ENCODE measurements around the gene MEF2B.
A peak's percentile ranks its signal among the peaks of the same experiment; 100 is the strongest.

The MEF2B gene

DNA sequence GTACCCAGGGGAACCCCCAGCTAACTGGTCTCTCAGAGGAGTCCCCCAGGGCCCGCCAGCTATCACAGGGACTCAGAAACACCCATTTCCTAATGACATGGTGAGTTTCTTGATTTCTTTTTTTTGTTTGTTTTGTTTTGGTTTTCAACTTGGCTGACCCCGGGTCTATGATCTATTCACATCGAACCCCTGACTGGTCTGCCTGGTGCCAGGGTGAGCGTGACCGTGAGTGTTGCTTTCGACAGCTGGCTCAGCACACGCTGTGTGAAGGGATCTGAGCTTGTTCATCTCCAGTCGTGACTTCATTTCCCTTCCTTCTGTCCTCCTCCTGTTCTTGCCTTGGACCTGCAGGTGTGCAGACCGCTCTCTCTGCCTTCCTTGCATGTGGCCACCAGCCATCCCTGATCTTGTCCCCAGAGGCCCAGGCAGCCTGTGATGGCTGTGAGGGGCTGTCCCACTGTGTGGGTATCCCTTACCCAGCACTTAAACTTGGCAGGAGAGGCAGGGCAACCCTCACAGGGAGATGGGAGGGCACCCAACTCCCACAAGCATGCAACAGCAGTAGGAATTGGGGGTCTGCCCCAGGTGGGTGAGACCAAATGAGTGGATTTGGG lies 58.0 kb downstream of the MEF2B start:
- no peak overlapping the region for H2BK12ac ChIP-seq (ENCODE audit: low read length)
- H4K12ac ChIP-seq (ENCODE audit: low read depth, low read length) = no peak overlapping the region
- no peak overlapping the region for H4K8ac ChIP-seq (ENCODE audit: low read depth, low read length)
- H3K4me2 ChIP-seq (ENCODE audit: low read length) = no peak overlapping the region
- no peak overlapping the region for H2BK5ac ChIP-seq (ENCODE audit: low read depth, low read length, poor library complexity)
- H4K91ac ChIP-seq (ENCODE audit: low read depth, low read length) = no peak overlapping the region
- H2BK120ac ChIP-seq (ENCODE audit: insufficient read depth, low read length, poor library complexity) = no peak overlapping the region
- no peak overlapping the region for H3K9ac ChIP-seq (ENCODE audit: low read length)
- no peak overlapping the region for H3K27ac ChIP-seq (ENCODE audit: low read depth, low read length)
- peak overlapping the region; percentile 43 for H3K23ac ChIP-seq (ENCODE audit: low read length)
- no peaks in the 10 kb centered on the region for H3K79me2 ChIP-seq (ENCODE audit: control insufficient read depth, insufficient read depth, low read length, poor library complexity)
- no peak overlapping the region for H3K4ac ChIP-seq (ENCODE audit: low read depth, low read length)
- H3K79me1 ChIP-seq (ENCODE audit: low read length) = no peaks in the 10 kb centered on the region
- no peaks in the 10 kb centered on the region for H3K4me1 ChIP-seq (ENCODE audit: control insufficient read depth in 1 of 2, insufficient read depth in 2 of 2, low read length in 2 of 2)
- no peak overlapping the region for H2AFZ ChIP-seq (ENCODE audit: insufficient read depth, low read length, poor library complexity)
- no peak overlapping the region for H3K18ac ChIP-seq (ENCODE audit: low read length)
- no peaks in the 10 kb centered on the region for H3K27me3 ChIP-seq (ENCODE audit: insufficient read depth, low read length)
- WGBS (ENCODE audit: extremely low coverage, insufficient coverage, insufficient read length) = no CpG with 5 or more reads among the region's 9 CpGs
- H2AK5ac ChIP-seq (ENCODE audit: low read length) = no peak overlapping the region
- DNase-seq = no peak
- H3K14ac ChIP-seq (ENCODE audit: low read length) = no peak overlapping the region
- peaks cover 2% of the 10 kb centered on the region for H3K9me3 ChIP-seq (ENCODE audit: insufficient read depth, low read depth, low read length)
- H3K36me3 ChIP-seq (ENCODE audit: control insufficient read depth in 1 of 2, insufficient read depth in 2 of 2, low read length in 2 of 2) = no peaks in the 10 kb centered on the region
- peak overlapping the region; percentile 46 for H3K4me3 ChIP-seq (ENCODE audit: low read depth, low read length)

DNA sequence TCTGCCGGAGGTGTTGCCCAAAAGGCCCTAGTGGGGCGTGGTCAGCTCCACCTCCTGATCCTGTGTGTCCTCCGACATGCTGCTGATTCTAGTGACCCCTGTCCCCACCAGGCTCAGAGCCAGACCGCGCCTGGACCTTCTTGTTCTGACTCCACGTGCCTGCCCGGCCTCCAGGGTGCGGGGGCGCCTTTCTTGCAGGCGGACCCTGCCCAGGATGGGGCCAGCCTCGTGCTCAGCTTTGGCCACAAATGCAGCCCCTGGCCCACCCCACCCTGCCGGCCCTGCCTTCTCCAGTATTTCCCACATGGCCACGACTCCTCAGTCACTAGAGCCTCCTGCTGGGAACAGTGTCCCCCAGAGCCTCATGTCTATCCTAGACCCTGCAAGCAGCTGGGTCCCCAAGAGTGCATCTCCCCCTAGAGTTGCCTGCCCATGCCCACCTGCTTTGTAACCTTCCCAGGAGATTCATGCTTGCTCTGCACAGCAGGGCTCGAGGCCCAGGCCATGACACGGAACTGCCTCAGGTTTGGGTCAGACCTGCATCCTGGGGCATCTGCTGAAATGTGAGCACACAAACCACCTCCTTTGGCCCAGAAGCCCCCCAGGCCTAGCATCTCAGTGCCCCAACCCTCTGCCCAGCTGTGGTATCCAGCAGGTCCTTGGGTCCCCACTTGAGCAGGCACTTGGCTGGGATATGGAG lies 58.8 kb downstream of the MEF2B start:
- no CpG with 5 or more reads among the region's 15 CpGs for WGBS (ENCODE audit: extremely low coverage, insufficient coverage, insufficient read length)
- Histone ChIP-seq H2BK120ac (ENCODE audit: insufficient read depth, low read length, poor library complexity) (no peak overlapping the region), H3K79me1 (ENCODE audit: low read length) (no peaks in the 10 kb centered on the region), H3K4ac (ENCODE audit: low read depth, low read length) (no peak overlapping the region), H3K4me3 (ENCODE audit: low read depth, low read length) (no peak overlapping the region), H2BK12ac (ENCODE audit: low read length) (no peak overlapping the region), H3K9ac (ENCODE audit: low read length) (peak overlapping the region; percentile 53), H3K14ac (ENCODE audit: low read length) (no peak overlapping the region), H4K8ac (ENCODE audit: low read depth, low read length) (no peak overlapping the region), H4K12ac (ENCODE audit: low read depth, low read length) (no peak overlapping the region), H3K36me3 (ENCODE audit: control insufficient read depth in 1 of 2, insufficient read depth in 2 of 2, low read length in 2 of 2) (no peaks in the 10 kb centered on the region), H3K18ac (ENCODE audit: low read length) (no peak overlapping the region), H3K23ac (ENCODE audit: low read length) (no peak overlapping the region), H3K27me3 (ENCODE audit: insufficient read depth, low read length) (no peaks in the 10 kb centered on the region), H3K4me2 (ENCODE audit: low read length) (no peak overlapping the region), H2AK5ac (ENCODE audit: low read length) (no peak overlapping the region), H3K79me2 (ENCODE audit: control insufficient read depth, insufficient read depth, low read length, poor library complexity) (no peaks in the 10 kb centered on the region), H2AFZ (ENCODE audit: insufficient read depth, low read length, poor library complexity) (no peak overlapping the region), H4K91ac (ENCODE audit: low read depth, low read length) (no peak overlapping the region), H2BK5ac (ENCODE audit: low read depth, low read length, poor library complexity) (no peak overlapping the region), H3K27ac (ENCODE audit: low read depth, low read length) (no peak overlapping the region), H3K4me1 (ENCODE audit: control insufficient read depth in 1 of 2, insufficient read depth in 2 of 2, low read length in 2 of 2) (peaks cover 0 to under 1% of the 10 kb centered on the region in 2 experiments), H3K9me3 (ENCODE audit: insufficient read depth, low read depth, low read length) (peaks cover 2% of the 10 kb centered on the region)
- no peak for DNase-seq

- H3K4me3 ChIP-seq (ENCODE audit: low read depth, low read length) = no peak overlapping the region
- peak; percentile 75 to 83 for DNase-seq
- H4K8ac ChIP-seq (ENCODE audit: low read depth, low read length) = no peak overlapping the region
- H3K9me3 ChIP-seq (ENCODE audit: insufficient read depth, low read depth, low read length) = peaks cover 2% of the 10 kb centered on the region
- no CpG with 5 or more reads among the region's 66 CpGs for WGBS (ENCODE audit: extremely low coverage, insufficient coverage, insufficient read length)
- no peak overlapping the region for H2BK12ac ChIP-seq (ENCODE audit: low read length)
- no peaks in the 10 kb centered on the region for H3K27me3 ChIP-seq (ENCODE audit: insufficient read depth, low read length)
- H2BK120ac ChIP-seq (ENCODE audit: insufficient read depth, low read length, poor library complexity) = no peak overlapping the region
- no peak overlapping the region for H2BK5ac ChIP-seq (ENCODE audit: low read depth, low read length, poor library complexity)
- peaks cover 3 to 6% of the 10 kb centered on the region in 2 experiments for H3K4me1 ChIP-seq (ENCODE audit: control insufficient read depth in 1 of 2, insufficient read depth in 2 of 2, low read length in 2 of 2)
- H3K79me2 ChIP-seq (ENCODE audit: control insufficient read depth, insufficient read depth, low read length, poor library complexity) = no peaks in the 10 kb centered on the region
- H4K12ac ChIP-seq (ENCODE audit: low read depth, low read length) = no peak overlapping the region
- H3K4me2 ChIP-seq (ENCODE audit: low read length) = peak overlapping the region; percentile 5
- no peak overlapping the region for H2AFZ ChIP-seq (ENCODE audit: insufficient read depth, low read length, poor library complexity)
- no peak overlapping the region for H3K23ac ChIP-seq (ENCODE audit: low read length)
- H2AK5ac ChIP-seq (ENCODE audit: low read length) = no peak overlapping the region
- no peak overlapping the region for H3K27ac ChIP-seq (ENCODE audit: low read depth, low read length)
- H3K36me3 ChIP-seq (ENCODE audit: control insufficient read depth in 1 of 2, insufficient read depth in 2 of 2, low read length in 2 of 2) = no peaks in the 10 kb centered on the region
- no peak overlapping the region for H3K9ac ChIP-seq (ENCODE audit: low read length)
- no peak overlapping the region for H3K14ac ChIP-seq (ENCODE audit: low read length)
- H3K4ac ChIP-seq (ENCODE audit: low read depth, low read length) = no peak overlapping the region
- no peak overlapping the region for H4K91ac ChIP-seq (ENCODE audit: low read depth, low read length)
- H3K18ac ChIP-seq (ENCODE audit: low read length) = no peak overlapping the region
- no peaks in the 10 kb centered on the region for H3K79me1 ChIP-seq (ENCODE audit: low read length)
Measured at GRCh38 chr19:19110410-19111135, 59.5 kb downstream of the MEF2B start.

- DNase-seq = peak; percentile 33 to 54
- Histone ChIP-seq H3K79me2 (ENCODE audit: control insufficient read depth, insufficient read depth, low read length, poor library complexity) (peaks cover 2% of the 10 kb centered on the region), H2AFZ (ENCODE audit: insufficient read depth, low read length, poor library complexity) (no peak overlapping the region), H2BK5ac (ENCODE audit: low read depth, low read length, poor library complexity) (no peak overlapping the region), H3K27ac (ENCODE audit: low read depth, low read length) (no peak overlapping the region), H3K9ac (ENCODE audit: low read length) (no peak overlapping the region), H3K4me1 (ENCODE audit: control insufficient read depth in 1 of 2, insufficient read depth in 2 of 2, low read length in 2 of 2) (peaks cover 3 to 14% of the 10 kb centered on the region in 2 experiments), H3K14ac (ENCODE audit: low read length) (no peak overlapping the region), H4K91ac (ENCODE audit: low read depth, low read length) (no peak overlapping the region), H3K4me3 (ENCODE audit: low read depth, low read length) (no peak overlapping the region), H2AK5ac (ENCODE audit: low read length) (no peak overlapping the region), H3K4ac (ENCODE audit: low read depth, low read length) (no peak overlapping the region), H2BK120ac (ENCODE audit: insufficient read depth, low read length, poor library complexity) (no peak overlapping the region), H4K8ac (ENCODE audit: low read depth, low read length) (no peak overlapping the region), H3K4me2 (ENCODE audit: low read length) (no peak overlapping the region), H3K18ac (ENCODE audit: low read length) (no peak overlapping the region), H3K36me3 (ENCODE audit: control insufficient read depth in 1 of 2, insufficient read depth in 2 of 2, low read length in 2 of 2) (no peaks in the 10 kb centered on the region), H4K12ac (ENCODE audit: low read depth, low read length) (no peak overlapping the region), H3K27me3 (ENCODE audit: insufficient read depth, low read length) (no peaks in the 10 kb centered on the region), H3K79me1 (ENCODE audit: low read length) (peaks cover 2% of the 10 kb centered on the region), H2BK12ac (ENCODE audit: low read length) (no peak overlapping the region), H3K9me3 (ENCODE audit: insufficient read depth, low read depth, low read length) (peaks cover 2% of the 10 kb centered on the region), H3K23ac (ENCODE audit: low read length) (no peak overlapping the region)
- no CpG with 5 or more reads among the region's 9 CpGs for WGBS (ENCODE audit: extremely low coverage, insufficient coverage, insufficient read length)
Measured at GRCh38 chr19:19109601-19110000, 60.5 kb downstream of the MEF2B start.

All from trophoblast cell (in vitro differentiated cells and primary cell).